OCI-LY1 (cell line): ENCODE results near the gene EDN2.

Source experiments
- EZH2 ChIP-seq: fragments of 200-600 bp; sonication (generic), shearing (Covaris generic); IDR thresholded peaks from 2 replicates; pipeline ENCODE4 v1.8.0; 2017; ENCODE audit warnings: borderline replicate concordance, mixed run types, mild to moderate bottlenecking, antibody characterized with exemption, low read length, moderate library complexity, mixed read lengths
- TF ChIP-seq, protein P1 (sequence below): fragments of 200-600 bp; sonication (generic), shearing (Covaris generic); IDR thresholded peaks from 2 replicates; pipeline ENCODE4 v1.5.1; 2017; ENCODE audit warnings: mild to moderate bottlenecking, antibody characterized with exemption, low read length, moderate library complexity, mixed read lengths

- TF ChIP-seq, protein P1, sequence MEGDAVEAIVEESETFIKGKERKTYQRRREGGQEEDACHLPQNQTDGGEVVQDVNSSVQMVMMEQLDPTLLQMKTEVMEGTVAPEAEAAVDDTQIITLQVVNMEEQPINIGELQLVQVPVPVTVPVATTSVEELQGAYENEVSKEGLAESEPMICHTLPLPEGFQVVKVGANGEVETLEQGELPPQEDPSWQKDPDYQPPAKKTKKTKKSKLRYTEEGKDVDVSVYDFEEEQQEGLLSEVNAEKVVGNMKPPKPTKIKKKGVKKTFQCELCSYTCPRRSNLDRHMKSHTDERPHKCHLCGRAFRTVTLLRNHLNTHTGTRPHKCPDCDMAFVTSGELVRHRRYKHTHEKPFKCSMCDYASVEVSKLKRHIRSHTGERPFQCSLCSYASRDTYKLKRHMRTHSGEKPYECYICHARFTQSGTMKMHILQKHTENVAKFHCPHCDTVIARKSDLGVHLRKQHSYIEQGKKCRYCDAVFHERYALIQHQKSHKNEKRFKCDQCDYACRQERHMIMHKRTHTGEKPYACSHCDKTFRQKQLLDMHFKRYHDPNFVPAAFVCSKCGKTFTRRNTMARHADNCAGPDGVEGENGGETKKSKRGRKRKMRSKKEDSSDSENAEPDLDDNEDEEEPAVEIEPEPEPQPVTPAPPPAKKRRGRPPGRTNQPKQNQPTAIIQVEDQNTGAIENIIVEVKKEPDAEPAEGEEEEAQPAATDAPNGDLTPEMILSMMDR = no peak
- TF ChIP-seq EZH2 = no peak
Observed at GRCh38 chr1:41502912-41503311, 18.4 kb upstream of the EDN2 start.
